Activated CD8-positive, alpha-beta memory T cell treated with anti-CD3 and anti-CD28 coated beads for 48 hours (primary cell): ENCODE data around the gene TNFRSF9.

Experiments used
- DNase-seq, 3 experiments: peaks; one replicate each; pipeline ENCODE4 v3.0.0-alpha.2; 2020; ENCODE audit warnings: low read depth in 2 of 3, low spot score in 2 of 3

Gene TNFRSF9

GRCh38 chr1:7878027-7878426 lies 62.6 kb downstream of the TNFRSF9 start:
- no peak for DNase-seq

GRCh38 chr1:7873801-7874795 lies 66.5 kb downstream of the TNFRSF9 start:
- DNase-seq, result no peak

GRCh38 chr1:7871136-7871535 lies 69.5 kb downstream of the TNFRSF9 start:
- DNase-seq, result no peak

- no peak for DNase-seq
Observed at GRCh38 chr1:7869136-7869920, 71.3 kb downstream of the TNFRSF9 start.

GRCh38 chr1:7868070-7868780 lies 72.4 kb downstream of the TNFRSF9 start:
- no peak for DNase-seq

- no peak for DNase-seq
Observed at GRCh38 chr1:7865978-7866377, 74.7 kb downstream of the TNFRSF9 start.
